ENCODE data around the gene RLN3. TPM values are rescaled to one million over a fixed set of nuclear protein-coding genes. Genes with fewer than 3 reads are reported as not detected.

RLN3 gene
- total RNA-seq, 1 experiment from 2014 or later, result not detected

- DNase-seq (ENCODE audit: low spot score), result peak; percentile 84
- ChIA-PET CTCF (interaction anchor here (0.6 to 1.7 kb wide), 3 partner anchors 41 to 192 kb away, joined by 3 to 5 read pairs (median 3); partner anchors contain the start of gene IL27RA), POLR2A (ENCODE audit: low non-redundant PET) (no interaction called here)
- Histone ChIP-seq H3K27ac (ENCODE audit: low read depth, low read length, poor library complexity, severe bottlenecking) (no peak overlapping the region), H3K4me1 (ENCODE audit: insufficient read depth, low read length, poor library complexity, severe bottlenecking) (peaks cover 24% of the 10 kb centered on the region), H3K4me3 (ENCODE audit: low read depth, low read length, poor library complexity, severe bottlenecking) (peak overlapping the region; percentile 49), H3K9me3 (ENCODE audit: low read depth, low read length, poor library complexity, severe bottlenecking) (no peaks in the 10 kb centered on the region), H3K36me3 (ENCODE audit: insufficient read depth, low read length, poor library complexity, severe bottlenecking) (no peaks in the 10 kb centered on the region), H3K27me3 (replicated peaks; ENCODE audit: insufficient read depth, low read depth, low read length, poor library complexity) (no peaks in the 10 kb centered on the region)
- intact Hi-C loops (cut with micrococcal nuclease; ENCODE audit: unreplicated experiment), result loop anchor here (5.0 kb wide), 2 partner anchors 66 to 476 kb away; partner anchors contain the start of gene RFX1
- TF ChIP-seq EZH2 (IDR thresholded peaks at IDR 0.05; ENCODE audit: borderline replicate concordance, low read depth, low read length, poor library complexity, severe bottlenecking), result no peak
- TF ChIP-seq, protein P1, sequence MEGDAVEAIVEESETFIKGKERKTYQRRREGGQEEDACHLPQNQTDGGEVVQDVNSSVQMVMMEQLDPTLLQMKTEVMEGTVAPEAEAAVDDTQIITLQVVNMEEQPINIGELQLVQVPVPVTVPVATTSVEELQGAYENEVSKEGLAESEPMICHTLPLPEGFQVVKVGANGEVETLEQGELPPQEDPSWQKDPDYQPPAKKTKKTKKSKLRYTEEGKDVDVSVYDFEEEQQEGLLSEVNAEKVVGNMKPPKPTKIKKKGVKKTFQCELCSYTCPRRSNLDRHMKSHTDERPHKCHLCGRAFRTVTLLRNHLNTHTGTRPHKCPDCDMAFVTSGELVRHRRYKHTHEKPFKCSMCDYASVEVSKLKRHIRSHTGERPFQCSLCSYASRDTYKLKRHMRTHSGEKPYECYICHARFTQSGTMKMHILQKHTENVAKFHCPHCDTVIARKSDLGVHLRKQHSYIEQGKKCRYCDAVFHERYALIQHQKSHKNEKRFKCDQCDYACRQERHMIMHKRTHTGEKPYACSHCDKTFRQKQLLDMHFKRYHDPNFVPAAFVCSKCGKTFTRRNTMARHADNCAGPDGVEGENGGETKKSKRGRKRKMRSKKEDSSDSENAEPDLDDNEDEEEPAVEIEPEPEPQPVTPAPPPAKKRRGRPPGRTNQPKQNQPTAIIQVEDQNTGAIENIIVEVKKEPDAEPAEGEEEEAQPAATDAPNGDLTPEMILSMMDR (conservative IDR thresholded peaks at IDR 0.05; ENCODE audit: low read depth, low read length), result peak; percentile 18; the same call in 1 of the 2 replicates
- BruUV-seq (replicated peaks), result no TSS peak
These were observed 45.4 kb downstream of the RLN3 start for GRCh38 chr19:14073261-14073924.

GRCh38 chr19:14073925-14074838, 46.2 kb downstream of the RLN3 start:
- Histone ChIP-seq H3K4me1 (ENCODE audit: insufficient read depth, low read length, poor library complexity, severe bottlenecking) (peaks cover 24% of the 10 kb centered on the region), H3K36me3 (ENCODE audit: insufficient read depth, low read length, poor library complexity, severe bottlenecking) (no peaks in the 10 kb centered on the region), H3K27ac (ENCODE audit: low read depth, low read length, poor library complexity, severe bottlenecking) (no peak overlapping the region), H3K27me3 (replicated peaks; ENCODE audit: insufficient read depth, low read depth, low read length, poor library complexity) (no peaks in the 10 kb centered on the region), H3K4me3 (ENCODE audit: low read depth, low read length, poor library complexity, severe bottlenecking) (peak overlapping the region; percentile 49), H3K9me3 (ENCODE audit: low read depth, low read length, poor library complexity, severe bottlenecking) (no peaks in the 10 kb centered on the region)
- ChIA-PET CTCF (interaction anchor here (0.6 to 1.0 kb wide), 2 partner anchors 106 to 193 kb away, joined by 3 read pairs; no protein-coding TSS in a partner anchor), POLR2A (ENCODE audit: low non-redundant PET) (no interaction called here)
- BruUV-seq (replicated peaks), result no TSS peak
- DNase-seq (ENCODE audit: low spot score), result peak; percentile 58
- intact Hi-C loops (cut with micrococcal nuclease; ENCODE audit: unreplicated experiment), result loop anchor here (5.0 kb wide), 2 partner anchors 67 to 477 kb away; partner anchors contain the start of gene RFX1
- TF ChIP-seq, protein P1 (conservative IDR thresholded peaks at IDR 0.05; ENCODE audit: low read depth, low read length), result no peak
- TF ChIP-seq EZH2 (IDR thresholded peaks at IDR 0.05; ENCODE audit: borderline replicate concordance, low read depth, low read length, poor library complexity, severe bottlenecking), result no peak

GRCh38 chr19:14078411-14078810, 50.5 kb downstream of the RLN3 start:
- BruUV-seq (replicated peaks), result no TSS peak
- Histone ChIP-seq H3K36me3 (ENCODE audit: insufficient read depth, low read length, poor library complexity, severe bottlenecking) (no peaks in the 10 kb centered on the region), H3K4me3 (ENCODE audit: low read depth, low read length, poor library complexity, severe bottlenecking) (no peak overlapping the region), H3K27me3 (replicated peaks; ENCODE audit: insufficient read depth, low read depth, low read length, poor library complexity) (no peaks in the 10 kb centered on the region), H3K9me3 (ENCODE audit: low read depth, low read length, poor library complexity, severe bottlenecking) (no peaks in the 10 kb centered on the region), H3K27ac (ENCODE audit: low read depth, low read length, poor library complexity, severe bottlenecking) (no peak overlapping the region), H3K4me1 (ENCODE audit: insufficient read depth, low read length, poor library complexity, severe bottlenecking) (peaks cover 16% of the 10 kb centered on the region)
- intact Hi-C loops (cut with micrococcal nuclease; ENCODE audit: unreplicated experiment), result no loop called here
- DNase-seq (ENCODE audit: low spot score), result no peak
- ChIA-PET CTCF (no interaction called here), POLR2A (ENCODE audit: low non-redundant PET) (no interaction called here)
- TF ChIP-seq EZH2 (IDR thresholded peaks at IDR 0.05; ENCODE audit: borderline replicate concordance, low read depth, low read length, poor library complexity, severe bottlenecking), result no peak

Other genes starting within 250 kb of the RLN3 start
- 9.8 and 13.7 TPM in 2 replicates for gene ZSWIM4, start 232.7 kb upstream of the RLN3 start, total RNA-seq (2021)
- 4.9 and 7.1 TPM in 2 replicates for gene NANOS3, start 151.0 kb upstream of the RLN3 start, total RNA-seq (2021)
- gene BRME1, start 122.0 kb upstream of the RLN3 start, total RNA-seq (2021), result 3.2 and 4.0 TPM in 2 replicates
- 38.6 and 40.9 TPM in 2 replicates for gene CC2D1A, start 121.9 kb upstream of the RLN3 start, total RNA-seq (2021)
- not detected in 2 replicates for gene PODNL1, start 89.7 kb upstream of the RLN3 start, total RNA-seq (2021)
- gene DCAF15, start 75.6 kb upstream of the RLN3 start, total RNA-seq (2021), result 62.4 and 65.4 TPM in 2 replicates
- 19.5 and 23.1 TPM in 2 replicates for gene RFX1, start 21.8 kb upstream of the RLN3 start, total RNA-seq (2021)
- gene IL27RA, start 3.6 kb downstream of the RLN3 start, total RNA-seq (2021), result 5.4 and 6.0 TPM in 2 replicates
- gene PALM3, start 33.9 kb downstream of the RLN3 start, total RNA-seq (2021), result 18.5 and 21.8 TPM in 2 replicates
- 0.26 and 0.61 TPM in 2 replicates for gene MISP3, start 44.6 kb downstream of the RLN3 start, total RNA-seq (2021)
- not detected in 2 replicates for gene C19orf67, start 57.6 kb downstream of the RLN3 start, total RNA-seq (2021)
- 52.9 and 56.0 TPM in 2 replicates for gene SAMD1, start 62.6 kb downstream of the RLN3 start, total RNA-seq (2021)
- gene PRKACA, start 89.6 kb downstream of the RLN3 start, total RNA-seq (2021), result 56.7 and 77.9 TPM in 2 replicates
- 50.0 and 54.6 TPM in 2 replicates for gene ASF1B, start 108.4 kb downstream of the RLN3 start, total RNA-seq (2021)
- 66.1 and 72.0 TPM in 2 replicates for gene ADGRL1, start 178.0 kb downstream of the RLN3 start, total RNA-seq (2021)

All from A673 (cell line).